MM.1S (cell line): ENCODE results near the gene ERCC8.

Experiments
- CTCF ChIP-seq: fragments of 300-600 bp; sonication (generic); IDR thresholded peaks from 2 replicates; pipeline ENCODE4 v1.5.1; 2016; ENCODE audit warnings: antibody characterized with exemption, low read length, mixed read lengths
- EZH2 ChIP-seq: fragments of 300-600 bp; sonication (generic); optimal IDR thresholded peaks from 2 replicates; pipeline ENCODE3; 2017; ENCODE audit warnings: low read depth, mild to moderate bottlenecking, antibody characterized with exemption, low read length, mixed read lengths
- EZH2phosphoT487 ChIP-seq: fragments of 300-600 bp; sonication (generic); IDR thresholded peaks from 2 replicates; pipeline ENCODE4 v1.6.1; 2018; ENCODE audit warnings: antibody characterized with exemption, low read length

GRCh38 chr5:60948738-60949137, 3.9 kb upstream of the ERCC8 start:
- TF ChIP-seq CTCF (no peak), EZH2 (no peak), EZH2phosphoT487 (no peak)
